H9 (cell line): ENCODE data around the gene HDGFL3. TPM values are rescaled to one million over a fixed set of nuclear protein-coding genes. Genes with fewer than 3 reads are reported as not detected.
A peak's percentile ranks its signal among the peaks of the same experiment; 100 is the strongest.

Source experiments
- DNase-seq: peaks from one replicate; pipeline ENCODE4 v3.0.0-alpha.2; 2017
- H2AFZ ChIP-seq: one replicate; pipeline ENCODE4 v1.6.1; 2013; ENCODE audit warnings: mild to moderate bottlenecking, low read length, control low read depth, moderate library complexity
- H2AK5ac ChIP-seq: 2 replicates; pipeline ENCODE4 v1.6.1; 2013; ENCODE audit warnings: low read length, control low read depth, mixed read lengths; ENCODE audit not compliant: insufficient read length
- H2BK120ac ChIP-seq: one replicate; pipeline ENCODE4 v1.6.1; 2013; ENCODE audit warnings: low read depth, mild to moderate bottlenecking, low read length, control low read depth, inconsistent platforms; ENCODE audit not compliant: poor library complexity, severe bottlenecking
- H2BK12ac ChIP-seq: 2 replicates; pipeline ENCODE4 v1.6.1; 2013; ENCODE audit warnings: low read length, control low read depth, mixed read lengths, low read depth; ENCODE audit not compliant: insufficient read length
- H2BK15ac ChIP-seq: 2 replicates; pipeline ENCODE4 v1.6.1; 2013; ENCODE audit warnings: low read depth, low read length, control low read depth
- H2BK20ac ChIP-seq: one replicate; pipeline ENCODE4 v1.6.1; 2013; ENCODE audit warnings: low read depth, mild to moderate bottlenecking, low read length, control low read depth, inconsistent platforms; ENCODE audit not compliant: poor library complexity, severe bottlenecking
- H2BK5ac ChIP-seq: 2 replicates; pipeline ENCODE4 v1.6.1; 2013; ENCODE audit warnings: low read length, control low read depth, mixed read lengths; ENCODE audit not compliant: insufficient read length
- H3K14ac ChIP-seq: 2 replicates; pipeline ENCODE4 v1.6.1; 2013; ENCODE audit warnings: low read length, control low read depth; ENCODE audit not compliant: insufficient read depth
- H3K18ac ChIP-seq: 2 replicates; pipeline ENCODE4 v1.6.1; 2013; ENCODE audit warnings: low read depth, mild to moderate bottlenecking, mixed read lengths, low read length, control low read depth; ENCODE audit not compliant: insufficient read length
- H3K23ac ChIP-seq: 2 replicates; pipeline ENCODE4 v1.6.1; 2013; ENCODE audit warnings: low read length, control low read depth, mixed read lengths, low read depth; ENCODE audit not compliant: insufficient read length
- H3K23me2 ChIP-seq: 2 replicates; pipeline ENCODE4 v1.6.1; 2013; ENCODE audit warnings: low read depth, mild to moderate bottlenecking, mixed read lengths, low read length, control low read depth; ENCODE audit not compliant: insufficient read length, poor library complexity, severe bottlenecking
- H3K27ac ChIP-seq: 2 replicates; pipeline ENCODE4 v1.5.1; 2013; ENCODE audit warnings: low read length, control low read depth, mixed read lengths, low read depth; ENCODE audit not compliant: insufficient read length
- H3K27me3 ChIP-seq: 2 replicates; pipeline ENCODE4 v1.6.1; 2013; ENCODE audit warnings: low read length, control low read depth, inconsistent platforms; ENCODE audit not compliant: insufficient read depth
- H3K4ac ChIP-seq: 2 replicates; pipeline ENCODE4 v1.6.1; 2013; ENCODE audit warnings: low read depth, mild to moderate bottlenecking, control low read depth, inconsistent platforms, low read length, moderate library complexity
- H3K4me1 ChIP-seq: 2 replicates; pipeline ENCODE4 v1.6.1; 2013; ENCODE audit warnings: low read length, control low read depth, inconsistent platforms; ENCODE audit not compliant: insufficient read depth
- H3K4me2 ChIP-seq: 2 replicates; pipeline ENCODE4 v1.6.1; 2013; ENCODE audit warnings: low read length, control low read depth, mixed read lengths; ENCODE audit not compliant: insufficient read length, insufficient read depth
- H3K56ac ChIP-seq: 2 replicates; pipeline ENCODE4 v1.6.1; 2013; ENCODE audit warnings: low read depth, mild to moderate bottlenecking, mixed read lengths, low read length, control low read depth; ENCODE audit not compliant: insufficient read length
- H3K79me1 ChIP-seq: 2 replicates; pipeline ENCODE4 v1.6.1; 2013; ENCODE audit warnings: low read depth, mild to moderate bottlenecking, moderate library complexity, low read length, control low read depth, inconsistent platforms; ENCODE audit not compliant: insufficient read depth, poor library complexity, severe bottlenecking
- H3K79me2 ChIP-seq: 2 replicates; pipeline ENCODE4 v1.6.1; 2013; ENCODE audit warnings: low read length, control low read depth, inconsistent platforms; ENCODE audit not compliant: insufficient read depth
- H3K9ac ChIP-seq: 2 replicates; pipeline ENCODE4 v1.6.1; 2013; ENCODE audit warnings: low read length, control low read depth, mixed read lengths; ENCODE audit not compliant: insufficient read length; ENCODE audit errors: extremely low read depth
- H3K9me3 ChIP-seq: one replicate; pipeline ENCODE4 v1.6.1; 2013; ENCODE audit warnings: low read depth, low read length, inconsistent platforms; ENCODE audit not compliant: control insufficient read depth
- H3T11ph ChIP-seq: one replicate; pipeline ENCODE4 v1.6.1; 2013; ENCODE audit warnings: mild to moderate bottlenecking, low read length, control low read depth, inconsistent platforms
- H4K20me1 ChIP-seq: one replicate; pipeline ENCODE4 v1.6.1; 2013; ENCODE audit not compliant: control insufficient read depth, insufficient read length, insufficient read depth
- H4K5ac ChIP-seq: 2 replicates; pipeline ENCODE4 v1.6.1; 2013; ENCODE audit warnings: low read depth, mild to moderate bottlenecking, mixed read lengths, low read length, control low read depth; ENCODE audit not compliant: insufficient read length
- H4K8ac ChIP-seq: replicated peaks from 2 replicates; pipeline ENCODE4 v1.6.1; 2013; ENCODE audit warnings: low read length, control low read depth, mixed read lengths, low read depth; ENCODE audit not compliant: insufficient read length
- H4K91ac ChIP-seq: 2 replicates; pipeline ENCODE4 v1.6.1; 2013; ENCODE audit warnings: low read depth, mild to moderate bottlenecking, moderate library complexity, mixed read lengths, low read length, control low read depth; ENCODE audit not compliant: insufficient read length
- H3K27ac Mint-ChIP-seq, 3 experiments: 2 replicates in 2 of 3; 3 replicates in 1 of 3; pipeline ENCODE4 v1.8.0; 2020 to 2021; ENCODE audit warnings: mixed read lengths in 3 of 3, mild to moderate bottlenecking in 1 of 3, moderate library complexity in 1 of 3
- H3K27me3 Mint-ChIP-seq: 2 replicates; pipeline ENCODE4 v1.8.0; 2021; ENCODE audit warnings: low read depth, mild to moderate bottlenecking, moderate library complexity, mixed read lengths
- H3K36me3 Mint-ChIP-seq, 3 experiments: 2 replicates in 2 of 3; 3 replicates in 1 of 3; pipeline ENCODE4 v1.8.0; 2020 to 2021; ENCODE audit warnings: low read depth in 3 of 3, mixed read lengths in 3 of 3; ENCODE audit not compliant: insufficient read depth in 1 of 3
- H3K4me1 Mint-ChIP-seq, 2 experiments: 2 replicates each; pipeline ENCODE4 v1.8.0; 2020; ENCODE audit warnings: mixed read lengths in 2 of 2
- H3K4me3 Mint-ChIP-seq, 2 experiments: 2 replicates in 1 of 2; 3 replicates in 1 of 2; pipeline ENCODE4 v1.8.0; 2020 to 2021; ENCODE audit warnings: mild to moderate bottlenecking in 2 of 2, mixed read lengths in 2 of 2, moderate library complexity in 1 of 2
- H3K9me3 Mint-ChIP-seq, 2 experiments: 2 replicates in 1 of 2; 3 replicates in 1 of 2; pipeline ENCODE4 v1.8.0; 2020; ENCODE audit warnings: mild to moderate bottlenecking in 2 of 2, mixed read lengths in 2 of 2, moderate library complexity in 1 of 2
- CTCF ChIP-seq: fragments of 200-600 bp; sonication (generic); conservative IDR thresholded peaks from 3 replicates; pipeline ENCODE4 v1.8.0; 2021; ENCODE audit warnings: antibody characterized with exemption, mild to moderate bottlenecking
- WGBS: extraction: QIAGEN DNeasy Blood & Tissue Kit; methylation state at CpG from one replicate; pipeline ENCODE4 v1.1.7; 2013; ENCODE audit warnings: missing lambda C conversion rate, low lambda C conversion rate, mixed read lengths; ENCODE audit not compliant: insufficient read length; ENCODE audit errors: extremely low coverage; 5-methylcytosine and 5-hydroxymethylcytosine counted together
- total RNA-seq: library from RNA; stranded (reverse); gene quantifications from 2 replicates; pipeline ENCODE4 v1.2.1, GENCODE V29; 2021

HDGFL3 gene
- total RNA-seq, 1 experiment from 2014 or later = 120 TPM

DNA sequence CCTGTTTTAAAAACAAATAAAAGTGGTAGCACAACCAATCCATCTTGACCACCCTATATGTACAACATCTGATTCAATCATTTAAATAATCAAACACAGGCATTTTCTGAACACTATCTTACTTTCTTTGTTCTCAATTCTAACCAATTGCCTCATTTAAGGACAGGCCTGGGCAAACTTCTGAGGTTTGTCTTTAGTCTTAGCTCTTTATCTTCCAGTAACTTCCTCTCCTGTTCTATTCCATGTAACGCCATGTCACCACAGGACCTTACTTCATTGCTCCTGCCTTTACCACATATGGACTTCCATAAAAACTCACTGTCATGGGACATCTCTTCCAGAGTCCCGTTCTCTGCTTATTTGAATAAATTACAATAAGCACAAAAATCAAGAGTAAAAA is 14.9 kb downstream of the HDGFL3 start:
- Mint-ChIP-seq H3K9me3 (peaks cover 2% of the 10 kb centered on the region in 2 experiments; a peak in 2 of 5 replicates), H3K36me3 (peaks cover 11 to 19% (median 19%) of the 10 kb centered on the region in 3 experiments), H3K27me3 (no peaks in the 10 kb centered on the region), H3K4me1 (peaks cover 34 to 42% of the 10 kb centered on the region in 2 experiments), H3K4me3 (no peak overlapping the region), H3K27ac (peak overlapping the region in 2 of 3 experiments; percentile 5 to 31; a peak in 2 of 7 replicates)
- no peak overlapping the region for H3T11ph ChIP-seq
- no peak overlapping the region for H2BK20ac ChIP-seq
- H4K8ac ChIP-seq = no peak overlapping the region
- H3K4me2 ChIP-seq = no peak overlapping the region
- H2BK120ac ChIP-seq = no peak overlapping the region
- H3K56ac ChIP-seq = no peak overlapping the region
- H2AFZ ChIP-seq = no peak overlapping the region
- H3K79me1 ChIP-seq = peaks cover 6% of the 10 kb centered on the region
- no peaks in the 10 kb centered on the region for H4K20me1 ChIP-seq
- no peak overlapping the region for H3K27ac ChIP-seq
- WGBS = no CpG with 5 or more reads among the region's 2 CpGs
- peaks cover 13% of the 10 kb centered on the region; the same call in 1 of the 2 replicates for H3K79me2 ChIP-seq
- H2BK12ac ChIP-seq = no peak overlapping the region
- no peaks in the 10 kb centered on the region for H3K9me3 ChIP-seq
- no peaks in the 10 kb centered on the region for H3K27me3 ChIP-seq
- no peak overlapping the region for H3K18ac ChIP-seq
- no peaks in the 10 kb centered on the region for H3K4me1 ChIP-seq
- no peaks in the 10 kb centered on the region for H3K23me2 ChIP-seq
- H2BK5ac ChIP-seq = no peak overlapping the region
- H3K9ac ChIP-seq = no peak overlapping the region
- no peak for DNase-seq
- H3K4ac ChIP-seq = no peak overlapping the region
- H3K23ac ChIP-seq = no peak overlapping the region
- TF ChIP-seq CTCF = no peak
- no peak overlapping the region for H4K91ac ChIP-seq
- no peak overlapping the region for H4K5ac ChIP-seq
- no peak overlapping the region for H3K14ac ChIP-seq
- H2BK15ac ChIP-seq = no peak overlapping the region
- no peak overlapping the region for H2AK5ac ChIP-seq
